GM18909 (cell line): ENCODE measurements around the gene AGBL5.

Experiments
- ATAC-seq: cut with Tn5 transposase; IDR thresholded peaks from one replicate; pipeline ENCODE4 v1.9.1; 2021; ENCODE audit warnings: mild to moderate bottlenecking; ENCODE audit not compliant: unreplicated experiment, poor library complexity

AGBL5 gene

GRCh38 chr2:27024188-27024587 is 27.3 kb upstream of the AGBL5 start:
- no peak for ATAC-seq

- no peak for ATAC-seq
Measured at GRCh38 chr2:27024812-27025211, 26.7 kb upstream of the AGBL5 start.

GRCh38 chr2:27025281-27025800 is 26.1 kb upstream of the AGBL5 start:
- ATAC-seq = no peak

GRCh38 chr2:27025861-27026851 is 25.3 kb upstream of the AGBL5 start:
- ATAC-seq = no peak

- ATAC-seq = no peak
Measured at GRCh38 chr2:27027211-27027651, 24.2 kb upstream of the AGBL5 start.

GRCh38 chr2:27029051-27029450 is 22.4 kb upstream of the AGBL5 start:
- ATAC-seq = no peak

GRCh38 chr2:27032495-27033252 is 18.8 kb upstream of the AGBL5 start, which contains the start of gene TMEM214:
Gene TMEM214, plus strand, starts transcription at chr2:27032965. Its CDS starts 51 bp downstream, at chr2:27033016.
- ATAC-seq = peak; percentile 94

GRCh38 chr2:27033253-27033852 is 18.1 kb upstream of the AGBL5 start:
- peak; percentile 1 for ATAC-seq

GRCh38 chr2:27038012-27038411 is 13.5 kb upstream of the AGBL5 start:
- ATAC-seq = no peak

GRCh38 chr2:27038631-27039339 is 12.7 kb upstream of the AGBL5 start:
- no peak for ATAC-seq

GRCh38 chr2:27039426-27039825 is 12.0 kb upstream of the AGBL5 start:
- ATAC-seq = no peak

- no peak for ATAC-seq
Measured at GRCh38 chr2:27039871-27040270, 11.6 kb upstream of the AGBL5 start.

GRCh38 chr2:27040282-27040681 is 11.2 kb upstream of the AGBL5 start:
- ATAC-seq = no peak

- peak; percentile 30 for ATAC-seq
Measured at GRCh38 chr2:27041752-27042151, 9.7 kb upstream of the AGBL5 start.

GRCh38 chr2:27042159-27042661 is 9.3 kb upstream of the AGBL5 start:
- peak; percentile 59 for ATAC-seq

GRCh38 chr2:27042985-27043634 is 8.4 kb upstream of the AGBL5 start:
- no peak for ATAC-seq

- ATAC-seq = peak; percentile 22
Measured at GRCh38 chr2:27049422-27050280, 1.8 kb upstream of the AGBL5 start.

GRCh38 chr2:27050281-27050995 is 1.0 kb upstream of the AGBL5 start:
- peak; percentile 59 for ATAC-seq
